Trophoblast cell (in vitro differentiated cells and primary cell): ENCODE measurements around the gene ZNF441.
"Not testable (repeated sequence)": the region's sequence is repeated elsewhere in the genome, so short reads cannot be mapped to it uniquely, and the experiment has no call there.

ENCODE experiments used
- DNase-seq, 2 donors: peaks; one replicate each; pipeline ENCODE4 v3.0.0-alpha.2; 2016
- H2AFZ ChIP-seq: 2 replicates; pipeline ENCODE4 v1.6.1; 2013; ENCODE audit warnings: low read length, moderate library complexity, mild to moderate bottlenecking; ENCODE audit not compliant: insufficient read depth, poor library complexity
- H2AK5ac ChIP-seq: 2 replicates; pipeline ENCODE4 v1.6.1; 2013; ENCODE audit warnings: mild to moderate bottlenecking, low read length
- H2BK120ac ChIP-seq: 2 replicates; pipeline ENCODE4 v1.6.1; 2013; ENCODE audit warnings: low read length, mild to moderate bottlenecking, moderate library complexity; ENCODE audit not compliant: insufficient read depth, poor library complexity
- H2BK12ac ChIP-seq: 2 replicates; pipeline ENCODE4 v1.6.1; 2013; ENCODE audit warnings: mild to moderate bottlenecking, low read length, moderate library complexity
- H2BK5ac ChIP-seq: 2 replicates; pipeline ENCODE4 v1.6.1; 2013; ENCODE audit warnings: low read length, low read depth, moderate library complexity, mild to moderate bottlenecking; ENCODE audit not compliant: poor library complexity
- H3K14ac ChIP-seq: 2 replicates; pipeline ENCODE4 v1.6.1; 2013; ENCODE audit warnings: mild to moderate bottlenecking, low read length
- H3K18ac ChIP-seq: 2 replicates; pipeline ENCODE4 v1.6.1; 2013; ENCODE audit warnings: mild to moderate bottlenecking, low read length
- H3K23ac ChIP-seq: 2 replicates; pipeline ENCODE4 v1.6.1; 2013; ENCODE audit warnings: low read length
- H3K27ac ChIP-seq: 2 replicates; pipeline ENCODE4 v1.5.1; 2013; ENCODE audit warnings: low read depth, mild to moderate bottlenecking, inconsistent platforms, low read length, moderate library complexity
- H3K27me3 ChIP-seq: 2 replicates; pipeline ENCODE4 v1.6.1; 2013; ENCODE audit warnings: inconsistent platforms, mild to moderate bottlenecking, low read length, moderate library complexity; ENCODE audit not compliant: insufficient read depth
- H3K36me3 ChIP-seq, 2 experiments: 1 replicate in 1 of 2; 2 replicates in 1 of 2; pipeline ENCODE4 v1.6.1; 2013; ENCODE audit warnings: low read length in 2 of 2, mild to moderate bottlenecking in 2 of 2, moderate library complexity in 1 of 2; ENCODE audit not compliant: insufficient read depth in 2 of 2, control insufficient read depth in 1 of 2
- H3K4ac ChIP-seq: 2 replicates; pipeline ENCODE4 v1.6.1; 2013; ENCODE audit warnings: low read depth, mild to moderate bottlenecking, low read length, moderate library complexity
- H3K4me1 ChIP-seq, 2 experiments: 1 replicate in 1 of 2; 2 replicates in 1 of 2; pipeline ENCODE4 v1.6.1; 2013; ENCODE audit warnings: low read length in 2 of 2, mild to moderate bottlenecking in 2 of 2, moderate library complexity in 1 of 2; ENCODE audit not compliant: insufficient read depth in 2 of 2, control insufficient read depth in 1 of 2
- H3K4me2 ChIP-seq: 2 replicates; pipeline ENCODE4 v1.6.1; 2013; ENCODE audit warnings: inconsistent platforms, mild to moderate bottlenecking, low read length, moderate library complexity
- H3K4me3 ChIP-seq: 2 replicates; pipeline ENCODE4 v1.5.1; 2013; ENCODE audit warnings: mild to moderate bottlenecking, low read depth, low read length, inconsistent platforms
- H3K79me1 ChIP-seq: one replicate; pipeline ENCODE4 v1.6.1; 2013; ENCODE audit warnings: low read length
- H3K79me2 ChIP-seq: 2 replicates; pipeline ENCODE4 v1.6.1; 2013; ENCODE audit warnings: low read length, mild to moderate bottlenecking; ENCODE audit not compliant: control insufficient read depth, insufficient read depth, poor library complexity
- H3K9ac ChIP-seq: 2 replicates; pipeline ENCODE4 v1.6.1; 2013; ENCODE audit warnings: mild to moderate bottlenecking, low read length
- H3K9me3 ChIP-seq: 2 replicates; pipeline ENCODE4 v1.6.1; 2013; ENCODE audit warnings: low read depth, mild to moderate bottlenecking, control low read depth, inconsistent platforms, low read length; ENCODE audit not compliant: insufficient read depth
- H4K12ac ChIP-seq: 2 replicates; pipeline ENCODE4 v1.6.1; 2013; ENCODE audit warnings: low read depth, mild to moderate bottlenecking, low read length, moderate library complexity
- H4K8ac ChIP-seq: 2 replicates; pipeline ENCODE4 v1.6.1; 2013; ENCODE audit warnings: low read depth, mild to moderate bottlenecking, low read length, moderate library complexity
- H4K91ac ChIP-seq: one replicate; pipeline ENCODE4 v1.6.1; 2013; ENCODE audit warnings: low read depth, mild to moderate bottlenecking, low read length, moderate library complexity
- WGBS: extraction: QIAGEN DNeasy Blood & Tissue Kit; methylation state at CpG from one replicate; pipeline ENCODE4 v1.1.7; 2013; ENCODE audit warnings: missing lambda C conversion rate; ENCODE audit not compliant: insufficient read length, insufficient coverage; ENCODE audit errors: extremely low coverage; 5-methylcytosine and 5-hydroxymethylcytosine counted together

The ZNF441 gene

DNA sequence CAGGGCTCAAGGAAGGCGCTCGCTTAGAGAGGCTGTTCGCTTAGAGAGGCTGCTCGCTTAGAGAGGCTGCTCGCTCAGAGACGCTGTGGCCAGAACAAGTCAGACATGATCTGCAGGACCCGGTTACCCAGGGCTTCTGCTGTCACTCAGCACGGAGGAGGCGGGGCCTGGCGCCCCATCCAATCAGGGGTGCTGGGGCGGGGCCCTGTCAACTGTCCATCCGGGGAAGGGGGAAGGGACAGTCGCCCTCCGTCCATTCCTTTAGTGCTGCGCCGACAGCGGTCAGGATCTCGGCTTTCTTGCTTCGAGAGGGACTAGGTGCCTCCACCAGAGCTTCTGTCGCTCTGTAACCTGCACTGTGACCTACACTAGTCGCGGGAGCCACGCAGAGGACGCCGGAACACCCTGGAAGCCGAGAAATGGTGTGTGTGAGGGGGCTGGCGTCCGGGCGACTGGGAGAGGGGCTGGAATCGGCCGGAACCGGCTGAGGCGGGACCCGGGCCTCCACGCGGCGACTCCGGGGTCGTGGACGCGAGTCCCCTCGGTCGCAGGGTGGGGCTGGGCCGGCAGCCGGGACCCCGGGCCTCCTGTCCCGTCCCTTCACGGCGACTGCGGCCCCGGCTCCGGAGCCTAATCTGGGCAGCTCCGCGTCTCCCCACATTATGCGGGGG, 47.4 kb downstream of the ZNF441 start, which contains the start of gene ZNF440:
Gene ZNF440 (plus strand): TSS at position 245 of the 671 bp plus-strand sequence. CDS start 175 bp downstream, at position 420.
- WGBS = no CpG with 5 or more reads among the region's 55 CpGs

DNA sequence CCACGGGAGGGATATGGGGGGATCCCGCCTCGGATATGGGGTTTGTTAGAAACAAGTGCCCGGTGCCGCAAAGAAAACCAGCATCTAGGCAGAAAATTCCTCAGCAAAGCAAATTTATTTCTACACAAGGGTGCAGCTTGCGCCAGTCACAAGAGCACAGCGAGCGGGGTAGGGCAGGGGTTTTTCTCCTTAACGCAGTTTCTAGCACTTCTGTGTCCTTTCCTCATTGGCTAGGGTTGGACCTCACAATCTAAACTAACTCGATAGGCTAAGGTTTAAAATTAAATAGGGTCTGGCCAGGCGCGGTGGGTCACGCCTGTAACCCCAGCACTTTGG, 47.9 kb downstream of the ZNF441 start:
- Histone ChIP-seq H3K9ac (peak overlapping the region; percentile 68), H4K8ac (peak overlapping the region; percentile 88), H2BK12ac (no peak overlapping the region), H3K79me2 (peaks cover 8% of the 10 kb centered on the region), H4K12ac (peak overlapping the region; percentile 80), H4K91ac (peak overlapping the region; percentile 88), H3K9me3 (peaks cover 2% of the 10 kb centered on the region), H3K4me2 (peak overlapping the region; percentile 82), H2BK120ac (peak overlapping the region; percentile 95), H2AFZ (peak overlapping the region; percentile 99), H2AK5ac (peak overlapping the region; percentile 66), H3K23ac (no peak overlapping the region), H3K18ac (peak overlapping the region; percentile 98), H3K14ac (peak overlapping the region; percentile 94), H3K36me3 (peaks cover 3 to 8% of the 10 kb centered on the region in 2 experiments), H3K4ac (peak overlapping the region; percentile 93), H2BK5ac (peak overlapping the region; percentile 90), H3K4me1 (peaks cover 4 to 5% of the 10 kb centered on the region in 2 experiments), H3K4me3 (peak overlapping the region; percentile 83), H3K27ac (peak overlapping the region; percentile 85), H3K27me3 (no peaks in the 10 kb centered on the region), H3K79me1 (peaks cover 9% of the 10 kb centered on the region)
- no CpG with 5 or more reads among the region's 13 CpGs for WGBS
- DNase-seq = peak; percentile 64 to 74

More for the DNA sequence above, 47.4 kb downstream of the ZNF441 start, which contains the start of gene ZNF440:
- Histone ChIP-seq H2BK12ac (peak within 1 kb of the TSS; percentile 45), H4K12ac (peak within 1 kb of the TSS; percentile 80), H2AK5ac (peak within 1 kb of the TSS; percentile 66), H3K18ac (peak within 1 kb of the TSS; percentile 98), H3K4me2 (peak within 1 kb of the TSS; percentile 82), H3K79me1 (peaks cover 9% of the 10 kb centered on the region), H2BK5ac (peak within 1 kb of the TSS; percentile 90), H2BK120ac (peak within 1 kb of the TSS; percentile 95), H4K8ac (peak within 1 kb of the TSS; percentile 88), H3K27me3 (no peaks in the 10 kb centered on the region), H3K27ac (peak within 1 kb of the TSS; percentile 85), H4K91ac (peak within 1 kb of the TSS; percentile 88), H3K4ac (peak within 1 kb of the TSS; percentile 93), H3K36me3 (peaks cover 0 to 5% of the 10 kb centered on the region in 2 experiments), H3K23ac (no peak within 1 kb of the TSS), H3K4me3 (peak within 1 kb of the TSS; percentile 83), H3K14ac (peak within 1 kb of the TSS; percentile 94), H3K9me3 (peaks cover 2% of the 10 kb centered on the region), H3K9ac (peak within 1 kb of the TSS; percentile 68), H3K4me1 (peaks cover 4 to 5% of the 10 kb centered on the region in 2 experiments), H3K79me2 (peaks cover 8% of the 10 kb centered on the region), H2AFZ (peak within 1 kb of the TSS; percentile 99)
- peak; percentile 97 to 98 for DNase-seq

DNA sequence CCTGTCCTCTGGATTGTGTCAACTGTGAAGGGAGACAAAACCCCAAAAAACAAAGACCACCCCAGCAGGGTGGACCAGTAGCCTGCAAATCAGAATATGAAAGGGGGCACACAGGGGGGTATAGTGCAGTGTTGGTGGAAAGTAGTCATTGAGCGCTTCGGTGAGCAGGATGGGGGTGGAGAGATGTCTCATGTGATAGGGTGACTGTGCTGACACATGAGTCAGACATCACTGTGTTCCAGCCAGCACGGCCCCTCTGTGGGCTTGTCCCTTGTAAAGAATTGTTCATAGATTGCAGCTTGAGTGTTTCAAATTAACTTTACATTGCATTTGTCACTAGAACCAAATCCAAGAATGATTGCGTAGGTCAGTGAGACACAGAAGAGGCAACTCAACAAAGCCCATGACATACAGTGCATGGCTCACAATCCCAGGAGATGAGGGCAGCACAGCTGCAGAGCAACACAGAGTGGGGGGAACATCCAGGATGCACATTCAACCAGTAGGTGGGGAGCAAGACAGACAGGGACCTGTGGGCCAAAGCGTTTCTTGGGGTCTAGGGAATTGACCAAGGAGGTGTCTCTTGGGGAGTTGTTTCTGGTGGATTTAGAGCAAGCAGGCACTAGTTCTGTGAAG, 54.8 kb downstream of the ZNF441 start:
- Histone ChIP-seq H4K12ac (no peak overlapping the region), H3K36me3 (peaks cover 16 to 19% of the 10 kb centered on the region in 2 experiments), H3K79me2 (no peaks in the 10 kb centered on the region), H2BK12ac (no peak overlapping the region), H3K23ac (no peak overlapping the region), H2AFZ (no peak overlapping the region), H3K18ac (no peak overlapping the region), H3K4me1 (peaks cover 5 to 10% of the 10 kb centered on the region in 2 experiments), H3K9me3 (no peaks in the 10 kb centered on the region), H2AK5ac (no peak overlapping the region), H3K27me3 (no peaks in the 10 kb centered on the region), H3K27ac (no peak overlapping the region), H2BK5ac (no peak overlapping the region), H3K4ac (peak overlapping the region; percentile 27), H3K4me3 (no peak overlapping the region), H3K79me1 (no peaks in the 10 kb centered on the region), H4K8ac (no peak overlapping the region), H4K91ac (no peak overlapping the region), H3K14ac (no peak overlapping the region), H3K9ac (no peak overlapping the region), H3K4me2 (no peak overlapping the region), H2BK120ac (no peak overlapping the region)
- DNase-seq = peak; percentile 71 to 80
- WGBS = no CpG with 5 or more reads among the region's 5 CpGs

- H2BK12ac ChIP-seq, H4K91ac ChIP-seq, H4K8ac ChIP-seq, H3K4me3 ChIP-seq, DNase-seq, H3K14ac ChIP-seq, H2AFZ ChIP-seq, H3K4me1 ChIP-seq, H3K79me2 ChIP-seq, H4K12ac ChIP-seq, H3K23ac ChIP-seq, H3K9ac ChIP-seq, H3K27ac ChIP-seq, H3K18ac ChIP-seq, H2BK5ac ChIP-seq, H3K4me2 ChIP-seq, H3K27me3 ChIP-seq, H2AK5ac ChIP-seq, H3K4ac ChIP-seq, H3K79me1 ChIP-seq, H2BK120ac ChIP-seq: not testable (repeated sequence)
- peaks cover 13 to 35% of the 10 kb centered on the region in 2 experiments for H3K36me3 ChIP-seq
- no CpG with 5 or more reads among the region's 7 CpGs for WGBS
- peaks cover 12% of the 10 kb centered on the region for H3K9me3 ChIP-seq
Observed at GRCh38 chr19:11828957-11829876, 62.4 kb downstream of the ZNF441 start.
